NCI-H2029 (cell line): ENCODE results near the gene HLCS.
"Not testable (repeated sequence)": the region's sequence is repeated elsewhere in the genome, so short reads cannot be mapped to it uniquely, and the experiment has no call there.

Experiments
- DNase-seq: peaks from one replicate; lab custom pipeline; 2025; lab: John Stamatoyannopoulos, UW

Gene HLCS

GRCh38 chr21:36966066-36966820 is at the start of gene HLCS:
HLCS (minus strand) TSS chr21:36966669; CDS start chr21:36966638, 31 bp downstream.
- DNase-seq, result peak; percentile 72

- peak; percentile 95 for DNase-seq
Measured at GRCh38 chr21:37009740-37010341, 43.4 kb upstream of the HLCS start.

- DNase-seq, result peak; percentile 95
Measured at GRCh38 chr21:37008724-37009123, 42.3 kb upstream of the HLCS start.

- peak; percentile 20 for DNase-seq
Measured at GRCh38 chr21:37006486-37007291, 40.2 kb upstream of the HLCS start, which contains the start of gene RIPPLY3. RIPPLY3 (plus strand) TSS chr21:37006702; CDS start chr21:37006773, 71 bp downstream.

- no peak for DNase-seq
Measured at GRCh38 chr21:37005548-37006485, 39.3 kb upstream of the HLCS start.

- DNase-seq, result not testable (repeated sequence)
Measured at GRCh38 chr21:37003917-37004316, 37.4 kb upstream of the HLCS start.

- DNase-seq, result not testable (repeated sequence)
Measured at GRCh38 chr21:37002851-37003250, 36.4 kb upstream of the HLCS start.

- no peak for DNase-seq
Measured at GRCh38 chr21:37001441-37001840, 35.0 kb upstream of the HLCS start.

- no peak for DNase-seq
Measured at GRCh38 chr21:37000381-37000780, 33.9 kb upstream of the HLCS start.

- no peak for DNase-seq
Measured at GRCh38 chr21:36999131-36999898, 32.8 kb upstream of the HLCS start.

GRCh38 chr21:36995285-36995684 is 28.8 kb upstream of the HLCS start:
- DNase-seq, result not testable (repeated sequence)

- DNase-seq, result no peak
Measured at GRCh38 chr21:36994501-36995158, 28.2 kb upstream of the HLCS start.

- DNase-seq, result no peak
Measured at GRCh38 chr21:36992671-36993070, 26.2 kb upstream of the HLCS start.

GRCh38 chr21:36990508-36991205 is 24.2 kb upstream of the HLCS start:
- DNase-seq, result no peak

- DNase-seq, result peak; percentile 94
Measured at GRCh38 chr21:36989699-36990507, 23.4 kb upstream of the HLCS start.

GRCh38 chr21:36989199-36989698 is 22.8 kb upstream of the HLCS start:
- not testable (repeated sequence) for DNase-seq

- no peak for DNase-seq
Measured at GRCh38 chr21:36988536-36988935, 22.1 kb upstream of the HLCS start.

GRCh38 chr21:36987845-36988244 is 21.4 kb upstream of the HLCS start:
- no peak for DNase-seq
